GM23338 (cell line): ENCODE measurements around the gene DCLK2. TPM values are rescaled to one million over a fixed set of nuclear protein-coding genes. Genes with fewer than 3 reads are reported as not detected.

Source experiments
- ATAC-seq: fragments of 200-7000 bp; cut with Tn5 transposase; 3 replicates; pipeline ENCODE4 v1.9.1; 2020
- DNase-seq: peaks from one replicate; pipeline ENCODE4 v3.0.0-alpha.2; 2015; ENCODE audit warnings: low spot score
- H2AFZ ChIP-seq: fragments of 200-600 bp; sonication (generic); 2 replicates; pipeline ENCODE4 v1.8.0; 2016; ENCODE audit warnings: antibody characterized with exemption, mild to moderate bottlenecking, moderate library complexity
- H3F3A ChIP-seq: fragments of 200-600 bp; sonication (generic); replicated peaks from 2 replicates; pipeline ENCODE4 v1.8.0; 2017; ENCODE audit warnings: antibody characterized with exemption, mixed run types, low read depth
- H3K27ac ChIP-seq: fragments of 200-600 bp; sonication (generic); 2 replicates; pipeline ENCODE4 v1.6.1; 2016; ENCODE audit warnings: low read depth
- H3K27me3 ChIP-seq: fragments of 200-600 bp; sonication (generic); 2 replicates; pipeline ENCODE4 v1.8.0; 2016; ENCODE audit warnings: mild to moderate bottlenecking, mixed run types, moderate library complexity; ENCODE audit not compliant: insufficient read depth
- H3K36me3 ChIP-seq: fragments of 200-600 bp; sonication (generic); 2 replicates; pipeline ENCODE4 v1.8.0; 2016; ENCODE audit warnings: mild to moderate bottlenecking; ENCODE audit not compliant: insufficient read depth
- H3K4me1 ChIP-seq: fragments of 200-600 bp; sonication (generic); 2 replicates; pipeline ENCODE4 v1.8.0; 2016; ENCODE audit warnings: mild to moderate bottlenecking, moderate library complexity; ENCODE audit not compliant: insufficient read depth
- H3K4me2 ChIP-seq: fragments of 200-600 bp; sonication (generic); 2 replicates; pipeline ENCODE4 v1.7.1; 2017; ENCODE audit warnings: mixed run types
- H3K4me3 ChIP-seq: fragments of 200-600 bp; sonication (generic); 2 replicates; pipeline ENCODE4 v1.6.1; 2016; ENCODE audit warnings: mixed run types
- H3K79me2 ChIP-seq: fragments of 200-600 bp; sonication (generic); replicated peaks from 2 replicates; pipeline ENCODE4 v1.8.0; 2017; ENCODE audit warnings: mild to moderate bottlenecking; ENCODE audit not compliant: insufficient read depth
- H3K9me2 ChIP-seq: fragments of 200-600 bp; sonication (generic); 2 replicates; pipeline ENCODE4 v1.8.0; 2017; ENCODE audit not compliant: insufficient read depth
- H4K20me1 ChIP-seq: fragments of 200-600 bp; sonication (generic); replicated peaks from 2 replicates; pipeline ENCODE4 v1.8.0; 2017; ENCODE audit warnings: mild to moderate bottlenecking; ENCODE audit not compliant: insufficient read depth
- H3K27ac Mint-ChIP-seq: 2 replicates; pipeline ENCODE4 v1.8.0; 2020; ENCODE audit warnings: inconsistent platforms, mild to moderate bottlenecking, moderate library complexity, mixed read lengths
- H3K27me3 Mint-ChIP-seq: 3 replicates; pipeline ENCODE4 v1.8.0; 2022; ENCODE audit warnings: low read depth, mild to moderate bottlenecking, moderate library complexity, mixed read lengths, inconsistent platforms; ENCODE audit not compliant: insufficient read depth, poor library complexity
- H3K36me3 Mint-ChIP-seq: 3 replicates; pipeline ENCODE4 v1.8.0; 2021; ENCODE audit warnings: low read depth, mild to moderate bottlenecking, inconsistent platforms, moderate library complexity, mixed read lengths
- H3K4me1 Mint-ChIP-seq: 3 replicates; pipeline ENCODE4 v1.8.0; 2020; ENCODE audit warnings: mild to moderate bottlenecking, inconsistent platforms, mixed read lengths
- H3K4me3 Mint-ChIP-seq: 3 replicates; pipeline ENCODE4 v1.8.0; 2021; ENCODE audit warnings: moderate library complexity, mild to moderate bottlenecking, inconsistent platforms, mixed read lengths
- H3K9me3 Mint-ChIP-seq: 3 replicates; pipeline ENCODE4 v1.8.0; 2020; ENCODE audit warnings: moderate library complexity, mild to moderate bottlenecking, inconsistent platforms, mixed read lengths
- CREB1 ChIP-seq: fragments of 250-450 bp; sonication (Bioruptor Pico); IDR thresholded peaks from 2 replicates; pipeline ENCODE4 v1.5.0; 2020; ENCODE audit warnings: low read depth, mild to moderate bottlenecking, moderate library complexity
- CTCF ChIP-seq, 2 experiments: fragments of 200-600 bp in 1 of 2; sonication (generic) in 1 of 2; conservative IDR thresholded peaks; 2 replicates each; pipeline versions ENCODE4 v1.5.1 to v1.6.1; 2016 to 2017; ENCODE audit warnings: antibody characterized with exemption in 2 of 2, low read depth in 2 of 2, mild to moderate bottlenecking in 2 of 2, moderate library complexity in 1 of 2
- ETS1 ChIP-seq: IDR thresholded peaks from 2 replicates; pipeline ENCODE4 v1.6.1; 2016; ENCODE audit warnings: antibody characterized with exemption
- EZH2 ChIP-seq: fragments of 200-600 bp; sonication (generic); IDR thresholded peaks from one replicate; pipeline ENCODE4 v1.8.0; 2017; ENCODE audit warnings: antibody characterized with exemption, mild to moderate bottlenecking, low read depth; ENCODE audit not compliant: unreplicated experiment
- EZH2phosphoT487 ChIP-seq: fragments of 200-600 bp; sonication (generic); IDR thresholded peaks from one replicate; pipeline ENCODE4 v1.8.1; 2018; ENCODE audit warnings: antibody characterized with exemption; ENCODE audit not compliant: unreplicated experiment
- JUNB ChIP-seq: IDR thresholded peaks from one replicate; pipeline ENCODE4 v1.6.1; 2016; ENCODE audit warnings: antibody characterized with exemption; ENCODE audit not compliant: unreplicated experiment
- NANOG ChIP-seq: IDR thresholded peaks from 2 replicates; pipeline ENCODE4 v1.6.1; 2016; ENCODE audit warnings: antibody characterized with exemption, borderline replicate concordance
- POLR2AphosphoS5 ChIP-seq: IDR thresholded peaks from 2 replicates; pipeline ENCODE4 v1.6.1; 2016; ENCODE audit warnings: antibody characterized with exemption, low read depth
- REST ChIP-seq: IDR thresholded peaks from one replicate; pipeline ENCODE4 v1.6.1; 2018; ENCODE audit warnings: antibody characterized with exemption; ENCODE audit not compliant: unreplicated experiment
- STAT1 ChIP-seq: IDR thresholded peaks from one replicate; pipeline ENCODE4 v1.6.1; 2016; ENCODE audit warnings: antibody characterized with exemption; ENCODE audit not compliant: unreplicated experiment
- ZNF114 ChIP-seq: fragments of 250-450 bp; sonication (Bioruptor Pico); IDR thresholded peaks from 2 replicates; pipeline ENCODE4 v1.5.0; 2020; ENCODE audit warnings: mild to moderate bottlenecking, moderate library complexity
- ZNF331 ChIP-seq: fragments of 250-450 bp; sonication (Bioruptor Pico); IDR thresholded peaks from 2 replicates; pipeline ENCODE4 v1.5.0; 2020; ENCODE audit warnings: low read depth, mild to moderate bottlenecking, moderate library complexity
- ZNF462 ChIP-seq: fragments of 250-450 bp; sonication (Bioruptor Pico); IDR thresholded peaks from 2 replicates; pipeline ENCODE4 v1.5.0; 2020; ENCODE audit warnings: mild to moderate bottlenecking, moderate library complexity
- polyA plus RNA-seq: library from polyadenylated mRNA; unstranded; fragments of >200 nt; fragmentation: Nextera tagmentation; extraction: Ambion mirVana; gene quantifications from 2 replicates; pipeline ENCODE4 v1.2.1, GENCODE V29; 2016
- total RNA-seq: library from RNA; depleted of rRNA; stranded (reverse); fragments of >200 nt; shearing (Covaris generic); gene quantifications from 2 replicates; pipeline ENCODE4 v1.2.3, GENCODE V29; 2014

DCLK2 gene
- total and polyA plus RNA-seq, 2 experiments from 2014 or later: 0.49 TPM; not detected in 1

- H3K4me3 Mint-ChIP-seq: no peak overlapping the region
- H3K36me3 ChIP-seq: no peaks in the 10 kb centered on the region
- H4K20me1 ChIP-seq: no peaks in the 10 kb centered on the region
- no peaks in the 10 kb centered on the region for H3K27me3 ChIP-seq
- H3K4me2 ChIP-seq: no peak overlapping the region
- H2AFZ ChIP-seq: no peak overlapping the region
- DNase-seq (no peak), ATAC-seq (no peak)
- no peaks in the 10 kb centered on the region for H3K4me1 ChIP-seq
- no peaks in the 10 kb centered on the region for H3K4me1 Mint-ChIP-seq
- H3K4me3 ChIP-seq: no peak overlapping the region
- peaks cover 9% of the 10 kb centered on the region; the same call in 2 of the 3 replicates for H3K36me3 Mint-ChIP-seq
- H3K9me3 Mint-ChIP-seq: peaks cover 21% of the 10 kb centered on the region
- TF ChIP-seq ZNF331 (no peak), REST (no peak), ZNF462 (CRISPR knock-in tag) (no peak), ETS1 (no peak), CREB1 (no peak), JUNB (no peak), CTCF (conservative IDR thresholded peaks at IDR 0.05; ENCODE audit: low read depth in 2 of 2) (no peak), ZNF114 (no peak), NANOG (no peak), EZH2phosphoT487 (no peak), EZH2 (no peak), POLR2AphosphoS5 (no peak), STAT1 (no peak)
- H3K9me2 ChIP-seq: no peaks in the 10 kb centered on the region
- H3F3A ChIP-seq: no peaks in the 10 kb centered on the region
- H3K27ac ChIP-seq: no peak overlapping the region
- no peak overlapping the region for H3K27ac Mint-ChIP-seq
- no peaks in the 10 kb centered on the region for H3K27me3 Mint-ChIP-seq
- H3K79me2 ChIP-seq: no peaks in the 10 kb centered on the region
Measured at GRCh38 chr4:150141756-150142155, 63.5 kb downstream of the DCLK2 start.
